ENCODE results near the gene SOX18. TPM values are rescaled to one million over a fixed set of nuclear protein-coding genes. Genes with fewer than 3 reads are reported as not detected.

SOX18 gene
- total and polyA plus RNA-seq, 2 of the 13 experiments (the other 11 are each of a cell fraction or from before 2014, with no cell fraction given), result 1.6 to 1.9 TPM

GRCh38 chr20:64051561-64052325, 2.3 kb upstream of the SOX18 start (continued):
- no peak for TF ChIP-seq ZBTB43 (CRISPR knock-in tag; conservative IDR thresholded peaks at IDR 0.05)
- 0 out of 2 replicates have a peak, but pooled peaks have one; percentile 29 for TF ChIP-seq GABPB1 (CRISPR knock-in tag; IDR thresholded peaks at IDR 0.05)

- peak overlapping the region; percentile 79 for H3K9ac ChIP-seq (ENCODE audit: insufficient read depth, low read depth, low read length)
- no peaks in the 10 kb centered on the region for H4K20me1 ChIP-seq (ENCODE audit: insufficient read depth, low read length)
- CTCF ChIA-PET (ENCODE audit: low intra/inter-chr PET ratio, low total read pairs), result no interaction called here
- no peaks in the 10 kb centered on the region; a peak in 1 of 5 replicates for H3K27me3 ChIP-seq (ENCODE audit: control insufficient read depth in 1 of 2, insufficient read depth in 2 of 2, low read length in 2 of 2)
- POLR2A ChIA-PET, result interaction anchor here (0.6 to 9.4 kb wide), 14 partner anchors 8 to 393 kb away, joined by 3 to 252 read pairs (median 5); partner anchors contain the start of genes C20orf204, OPRL1, PRPF6 and RGS19
- intact Hi-C loops (cut with micrococcal nuclease; ENCODE audit: unreplicated experiment) (no loop called here), in situ Hi-C loops (cut with HindIII; ENCODE audit: extremely low pct_ligation_motif_present, low pct_unique_long_range_greater_than_20kb) (no loop called here)
- ATAC-seq (no peak), FAIRE-seq (no peak), DNase-seq (ENCODE audit: low spot score) (no peak)
- H3K4me1 ChIP-seq (ENCODE audit: insufficient read depth, low read length), result peaks cover 69% of the 10 kb centered on the region
- BruUV-seq (replicated peaks), result no TSS peak
- H3K9me3 ChIP-seq (ENCODE audit: low read length), result no peaks in the 10 kb centered on the region
- 44% methylated on average over 11 of the region's 11 CpGs for WGBS (ENCODE audit: low lambda C conversion rate)
- H3K79me2 ChIP-seq (ENCODE audit: insufficient read depth, low read length), result peaks cover 4% of the 10 kb centered on the region
- peak overlapping the region; percentile 65 to 88 (median 77); a peak in 5 of 6 replicates for H3K4me3 ChIP-seq (replicated peaks in 1 of 3; ENCODE audit: insufficient read depth in 1 of 3, low read depth in 2 of 3, low read length in 3 of 3)
- H3K4me2 ChIP-seq (ENCODE audit: low read depth, low read length), result peak overlapping the region; percentile 98
- H3K27ac ChIP-seq (ENCODE audit: extremely low read length, insufficient read depth, low read length), result peak overlapping the region; percentile 68
- no peaks in the 10 kb centered on the region for H3K36me3 ChIP-seq (replicated peaks in 1 of 2; ENCODE audit: control insufficient read depth in 1 of 2, insufficient read depth in 2 of 2, low read length in 2 of 2)
- no peak overlapping the region for H2AFZ ChIP-seq (ENCODE audit: low read length)
- TF ChIP-seq ZXDC (CRISPR knock-in tag; IDR thresholded peaks at IDR 0.05) (peak; percentile 55; the same call in 1 of the 2 replicates), HHEX (CRISPR knock-in tag; IDR thresholded peaks at IDR 0.05) (no peak), GPN1 (CRISPR knock-in tag; IDR thresholded peaks at IDR 0.05; ENCODE audit: borderline replicate concordance) (no peak), AGO2 (optimal IDR thresholded peaks at IDR 0.05; ENCODE audit: low read depth, low read length) (peak; percentile 80), TIGD3 (CRISPR knock-in tag; IDR thresholded peaks at IDR 0.05; ENCODE audit: borderline replicate concordance) (no peak), HIC2 (CRISPR knock-in tag; IDR thresholded peaks at IDR 0.05; ENCODE audit: low read depth) (0 out of 2 replicates have a peak, but pooled peaks have one; percentile 10), ETV6 (CRISPR knock-in tag; conservative IDR thresholded peaks at IDR 0.05) (no peak), ZBTB26 (CRISPR knock-in tag; IDR thresholded peaks at IDR 0.05; ENCODE audit: borderline replicate concordance) (no peak), HOXA9 (CRISPR knock-in tag; IDR thresholded peaks at IDR 0.05; ENCODE audit: borderline replicate concordance) (0 out of 2 replicates have a peak, but pooled peaks have one; percentile 54), KLF11 (CRISPR knock-in tag; IDR thresholded peaks at IDR 0.05) (no peak)
Measured at GRCh38 chr20:64051033-64051452, 1.6 kb upstream of the SOX18 start.

All from HepG2 (cell line).